ENCODE results near the gene PTPRH.
A peak's percentile ranks its signal among the peaks of the same experiment; 100 is the strongest.
"Not testable (repeated sequence)": the region's sequence is repeated elsewhere in the genome, so short reads cannot be mapped to it uniquely, and the experiment has no call there.

The PTPRH gene

DNA sequence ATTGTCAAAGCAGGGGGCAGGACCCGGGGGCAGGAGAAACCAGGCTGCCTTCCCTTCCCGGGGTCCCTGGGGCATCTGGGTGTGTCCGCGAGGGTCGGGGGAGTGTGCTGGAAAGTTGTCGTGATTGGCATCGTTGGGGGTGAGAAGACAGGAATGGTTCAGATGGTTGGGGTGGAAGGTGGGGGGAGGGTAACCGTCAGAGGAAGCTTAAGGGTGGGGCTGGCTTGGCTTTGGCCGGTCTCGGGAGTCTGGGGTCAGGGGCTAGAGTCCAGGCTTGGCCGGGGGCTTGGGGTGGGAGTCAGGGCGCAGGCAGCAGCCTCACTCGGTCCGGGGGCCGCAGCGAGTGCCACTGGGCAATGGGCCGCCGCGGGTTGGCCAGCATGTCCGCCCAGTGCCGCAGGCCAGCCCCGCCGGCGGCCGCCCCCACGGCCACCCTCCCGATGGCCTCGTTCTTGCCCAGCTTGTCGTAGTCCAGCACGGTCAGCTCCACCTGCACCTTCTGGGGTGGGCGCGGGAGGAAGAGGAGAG, 36.1 kb downstream of the PTPRH start:
- no peaks in the 10 kb centered on the region for H3K79me1 ChIP-seq (ENCODE audit: low read length)
- no peak overlapping the region for H3K23ac ChIP-seq (ENCODE audit: low read length)
- no peak overlapping the region for H2BK5ac ChIP-seq (ENCODE audit: low read length)
- H2BK120ac ChIP-seq (ENCODE audit: low read depth, low read length), result no peak overlapping the region
- WGBS (ENCODE audit: extremely low coverage, insufficient coverage, low lambda C conversion rate), result no CpG with 5 or more reads among the region's 32 CpGs
- H3K4me3 ChIP-seq (ENCODE audit: low read length), result peak overlapping the region; percentile 42
- no peaks in the 10 kb centered on the region for H3K36me3 ChIP-seq (ENCODE audit: control insufficient read depth, insufficient read depth, low read length)
- H3K4ac ChIP-seq (ENCODE audit: low read depth, low read length), result peak overlapping the region; percentile 25
- H3K56ac ChIP-seq (ENCODE audit: low read length), result peak overlapping the region; percentile 90
- no peak overlapping the region for H2AK5ac ChIP-seq (ENCODE audit: low read length)
- H4K5ac ChIP-seq (ENCODE audit: low read length), result no peak overlapping the region
- H3K9ac ChIP-seq (ENCODE audit: low read length), result peak overlapping the region; percentile 61
- no peak for DNase-seq
- H3K4me2 ChIP-seq (ENCODE audit: low read length), result peak overlapping the region; percentile 91
- no peaks in the 10 kb centered on the region for H3K79me2 ChIP-seq (ENCODE audit: control insufficient read depth, insufficient read depth, low read length)
- H3K4me1 ChIP-seq (ENCODE audit: control insufficient read depth, low read depth, low read length), result no peaks in the 10 kb centered on the region
- no peak overlapping the region for H4K8ac ChIP-seq (ENCODE audit: low read depth, low read length)
- H2BK15ac ChIP-seq (replicated peaks; ENCODE audit: low read depth), result no peak overlapping the region
- no peak overlapping the region for H3K27ac ChIP-seq (ENCODE audit: low read depth, low read length)
- peak overlapping the region; percentile 9 for H3K18ac ChIP-seq (ENCODE audit: low read length)
- peaks cover 6% of the 10 kb centered on the region for H3K27me3 ChIP-seq (ENCODE audit: insufficient read depth, low read length, poor library complexity)

GRCh38 chr19:55172741-55173140, 36.6 kb downstream of the PTPRH start:
- DNase-seq, result no peak
- Histone ChIP-seq H2BK120ac (ENCODE audit: low read depth, low read length) (no peak overlapping the region), H3K23ac (ENCODE audit: low read length) (no peak overlapping the region), H2BK5ac (ENCODE audit: low read length) (no peak overlapping the region), H3K56ac (ENCODE audit: low read length) (peak overlapping the region; percentile 90), H3K4me3 (ENCODE audit: low read length) (no peak overlapping the region), H3K36me3 (ENCODE audit: control insufficient read depth, insufficient read depth, low read length) (no peaks in the 10 kb centered on the region), H3K79me1 (ENCODE audit: low read length) (no peaks in the 10 kb centered on the region), H3K4ac (ENCODE audit: low read depth, low read length) (no peak overlapping the region), H3K27me3 (ENCODE audit: insufficient read depth, low read length, poor library complexity) (peaks cover 6% of the 10 kb centered on the region), H2BK15ac (replicated peaks; ENCODE audit: low read depth) (no peak overlapping the region), H4K8ac (ENCODE audit: low read depth, low read length) (no peak overlapping the region), H3K18ac (ENCODE audit: low read length) (no peak overlapping the region), H3K79me2 (ENCODE audit: control insufficient read depth, insufficient read depth, low read length) (no peaks in the 10 kb centered on the region), H3K4me2 (ENCODE audit: low read length) (peak overlapping the region; percentile 91), H3K27ac (ENCODE audit: low read depth, low read length) (no peak overlapping the region), H3K4me1 (ENCODE audit: control insufficient read depth, low read depth, low read length) (no peaks in the 10 kb centered on the region), H4K5ac (ENCODE audit: low read length) (no peak overlapping the region), H3K9ac (ENCODE audit: low read length) (peak overlapping the region; percentile 48), H2AK5ac (ENCODE audit: low read length) (no peak overlapping the region)
- WGBS (ENCODE audit: extremely low coverage, insufficient coverage, low lambda C conversion rate), result no CpG with 5 or more reads among the region's 12 CpGs

- H3K4me3 ChIP-seq (ENCODE audit: low read length); H3K56ac ChIP-seq (ENCODE audit: low read length); H4K8ac ChIP-seq (ENCODE audit: low read depth, low read length); H3K4me1 ChIP-seq (ENCODE audit: control insufficient read depth, low read depth, low read length); H3K9ac ChIP-seq (ENCODE audit: low read length); H3K4me2 ChIP-seq (ENCODE audit: low read length); H2BK120ac ChIP-seq (ENCODE audit: low read depth, low read length); H3K79me2 ChIP-seq (ENCODE audit: control insufficient read depth, insufficient read depth, low read length); H3K27ac ChIP-seq (ENCODE audit: low read depth, low read length); H2BK5ac ChIP-seq (ENCODE audit: low read length); H3K23ac ChIP-seq (ENCODE audit: low read length); H2BK15ac ChIP-seq (replicated peaks; ENCODE audit: low read depth); H3K36me3 ChIP-seq (ENCODE audit: control insufficient read depth, insufficient read depth, low read length); H4K5ac ChIP-seq (ENCODE audit: low read length); H3K27me3 ChIP-seq (ENCODE audit: insufficient read depth, low read length, poor library complexity); H3K79me1 ChIP-seq (ENCODE audit: low read length); H2AK5ac ChIP-seq (ENCODE audit: low read length); DNase-seq; H3K4ac ChIP-seq (ENCODE audit: low read depth, low read length); H3K18ac ChIP-seq (ENCODE audit: low read length): not testable (repeated sequence)
- no CpG with 5 or more reads among the region's 9 CpGs for WGBS (ENCODE audit: extremely low coverage, insufficient coverage, low lambda C conversion rate)
Measured at GRCh38 chr19:55172318-55172717, 37.0 kb downstream of the PTPRH start.

GRCh38 chr19:55171440-55171839, 37.9 kb downstream of the PTPRH start:
- no CpG with 5 or more reads among the region's 5 CpGs for WGBS (ENCODE audit: extremely low coverage, insufficient coverage, low lambda C conversion rate)
- no peak overlapping the region for H4K8ac ChIP-seq (ENCODE audit: low read depth, low read length)
- no peak for DNase-seq
- peaks cover 6% of the 10 kb centered on the region for H3K27me3 ChIP-seq (ENCODE audit: insufficient read depth, low read length, poor library complexity)
- H2BK120ac ChIP-seq (ENCODE audit: low read depth, low read length), result no peak overlapping the region
- no peak overlapping the region for H4K5ac ChIP-seq (ENCODE audit: low read length)
- H3K56ac ChIP-seq (ENCODE audit: low read length), result no peak overlapping the region
- no peak overlapping the region for H2AK5ac ChIP-seq (ENCODE audit: low read length)
- H3K4ac ChIP-seq (ENCODE audit: low read depth, low read length), result no peak overlapping the region
- no peaks in the 10 kb centered on the region for H3K79me2 ChIP-seq (ENCODE audit: control insufficient read depth, insufficient read depth, low read length)
- no peak overlapping the region for H3K4me2 ChIP-seq (ENCODE audit: low read length)
- H3K9ac ChIP-seq (ENCODE audit: low read length), result no peak overlapping the region
- H3K23ac ChIP-seq (ENCODE audit: low read length), result no peak overlapping the region
- H3K27ac ChIP-seq (ENCODE audit: low read depth, low read length), result no peak overlapping the region
- H2BK15ac ChIP-seq (replicated peaks; ENCODE audit: low read depth), result no peak overlapping the region
- H3K79me1 ChIP-seq (ENCODE audit: low read length), result no peaks in the 10 kb centered on the region
- no peak overlapping the region for H3K4me3 ChIP-seq (ENCODE audit: low read length)
- H2BK5ac ChIP-seq (ENCODE audit: low read length), result no peak overlapping the region
- H3K36me3 ChIP-seq (ENCODE audit: control insufficient read depth, insufficient read depth, low read length), result no peaks in the 10 kb centered on the region
- no peak overlapping the region for H3K18ac ChIP-seq (ENCODE audit: low read length)
- no peaks in the 10 kb centered on the region for H3K4me1 ChIP-seq (ENCODE audit: control insufficient read depth, low read depth, low read length)

- H2AK5ac ChIP-seq (ENCODE audit: low read length), result no peak overlapping the region
- H3K4ac ChIP-seq (ENCODE audit: low read depth, low read length), result no peak overlapping the region
- H3K27ac ChIP-seq (ENCODE audit: low read depth, low read length), result no peak overlapping the region
- no CpG with 5 or more reads among the region's 4 CpGs for WGBS (ENCODE audit: extremely low coverage, insufficient coverage, low lambda C conversion rate)
- no peak overlapping the region for H4K8ac ChIP-seq (ENCODE audit: low read depth, low read length)
- no peak overlapping the region for H2BK120ac ChIP-seq (ENCODE audit: low read depth, low read length)
- H3K4me2 ChIP-seq (ENCODE audit: low read length), result no peak overlapping the region
- no peak overlapping the region for H3K4me3 ChIP-seq (ENCODE audit: low read length)
- no peaks in the 10 kb centered on the region for H3K79me1 ChIP-seq (ENCODE audit: low read length)
- H3K18ac ChIP-seq (ENCODE audit: low read length), result no peak overlapping the region
- no peak overlapping the region for H3K9ac ChIP-seq (ENCODE audit: low read length)
- no peak overlapping the region for H3K56ac ChIP-seq (ENCODE audit: low read length)
- no peak overlapping the region for H2BK15ac ChIP-seq (replicated peaks; ENCODE audit: low read depth)
- no peak for DNase-seq
- no peaks in the 10 kb centered on the region for H3K4me1 ChIP-seq (ENCODE audit: control insufficient read depth, low read depth, low read length)
- no peak overlapping the region for H4K5ac ChIP-seq (ENCODE audit: low read length)
- H3K23ac ChIP-seq (ENCODE audit: low read length), result no peak overlapping the region
- H3K36me3 ChIP-seq (ENCODE audit: control insufficient read depth, insufficient read depth, low read length), result no peaks in the 10 kb centered on the region
- peaks cover 6% of the 10 kb centered on the region for H3K27me3 ChIP-seq (ENCODE audit: insufficient read depth, low read length, poor library complexity)
- H2BK5ac ChIP-seq (ENCODE audit: low read length), result no peak overlapping the region
- no peaks in the 10 kb centered on the region for H3K79me2 ChIP-seq (ENCODE audit: control insufficient read depth, insufficient read depth, low read length)
Measured at GRCh38 chr19:55169136-55169535, 40.2 kb downstream of the PTPRH start.
